Stimulated activated memory B cell treated with anti-CD40 and anti-IgM and Interleukin-4, amounts not matched to agents 10 μg/mL and 1 μg/mL and 100 μg/mL, for 72 hours (primary cell): Measurements from ENCODE around the gene MACF1.
A peak's percentile ranks its signal among the peaks of the same experiment; 100 is the strongest.

Source experiments
- ATAC-seq: fragments of 150-1000 bp; cut with Tn5 transposase; 2 replicates; pipeline ENCODE4 v1.10.0; 2021
- H3K27ac Mint-ChIP-seq: one replicate; pipeline ENCODE4 v1.8.0; 2022; ENCODE audit warnings: mild to moderate bottlenecking, mixed read lengths
- H3K27me3 Mint-ChIP-seq: one replicate; pipeline ENCODE4 v1.8.0; 2022; ENCODE audit warnings: mixed read lengths
- H3K36me3 Mint-ChIP-seq: one replicate; pipeline ENCODE4 v1.8.0; 2022; ENCODE audit warnings: mixed read lengths
- H3K4me1 Mint-ChIP-seq: one replicate; pipeline ENCODE4 v1.8.0; 2022; ENCODE audit warnings: mixed read lengths
- H3K4me3 Mint-ChIP-seq: one replicate; pipeline ENCODE4 v1.8.0; 2022; ENCODE audit warnings: mild to moderate bottlenecking, moderate library complexity, mixed read lengths
- H3K9me3 Mint-ChIP-seq: one replicate; pipeline ENCODE4 v1.8.0; 2022; ENCODE audit warnings: mixed read lengths

The MACF1 gene

GRCh38 chr1:39282537-39283216, 78.2 kb downstream of the MACF1 start:
- peak overlapping the region; percentile 13 for H3K27ac Mint-ChIP-seq
- no peaks in the 10 kb centered on the region for H3K27me3 Mint-ChIP-seq
- ATAC-seq, result no peak

GRCh38 chr1:39283858-39284257, 79.4 kb downstream of the MACF1 start:
- ATAC-seq, result no peak
- Mint-ChIP-seq H3K4me3 (no peak overlapping the region), H3K27me3 (no peaks in the 10 kb centered on the region), H3K36me3 (peaks cover 58% of the 10 kb centered on the region), H3K4me1 (no peaks in the 10 kb centered on the region), H3K27ac (no peak overlapping the region), H3K9me3 (no peaks in the 10 kb centered on the region)

More at GRCh38 chr1:39282537-39283216, 78.2 kb downstream of the MACF1 start:
- Mint-ChIP-seq H3K4me3 (no peak overlapping the region), H3K36me3 (peaks cover 51% of the 10 kb centered on the region), H3K9me3 (no peaks in the 10 kb centered on the region), H3K4me1 (peaks cover 4% of the 10 kb centered on the region)

- ATAC-seq, result no peak
- Mint-ChIP-seq H3K27ac (no peak overlapping the region), H3K36me3 (peaks cover 82% of the 10 kb centered on the region), H3K4me3 (no peak overlapping the region), H3K9me3 (no peaks in the 10 kb centered on the region), H3K4me1 (no peaks in the 10 kb centered on the region), H3K27me3 (no peaks in the 10 kb centered on the region)
Observed at GRCh38 chr1:39287541-39287940, 83.0 kb downstream of the MACF1 start.

GRCh38 chr1:39288735-39289465, 84.4 kb downstream of the MACF1 start:
- Mint-ChIP-seq H3K27me3 (no peaks in the 10 kb centered on the region), H3K9me3 (no peaks in the 10 kb centered on the region), H3K27ac (no peak overlapping the region), H3K4me3 (no peak overlapping the region), H3K4me1 (no peaks in the 10 kb centered on the region), H3K36me3 (peaks cover 83% of the 10 kb centered on the region)
- no peak for ATAC-seq

GRCh38 chr1:39292401-39292800, 87.9 kb downstream of the MACF1 start:
- Mint-ChIP-seq H3K27me3 (no peaks in the 10 kb centered on the region), H3K4me3 (no peak overlapping the region), H3K4me1 (no peaks in the 10 kb centered on the region), H3K9me3 (no peaks in the 10 kb centered on the region), H3K36me3 (peaks cover 86% of the 10 kb centered on the region), H3K27ac (no peak overlapping the region)
- no peak for ATAC-seq

GRCh38 chr1:39293375-39294070, 89.0 kb downstream of the MACF1 start:
- no peaks in the 10 kb centered on the region for H3K27me3 Mint-ChIP-seq
- H3K4me1 Mint-ChIP-seq, result no peaks in the 10 kb centered on the region
- H3K4me3 Mint-ChIP-seq, result no peak overlapping the region
- no peaks in the 10 kb centered on the region for H3K9me3 Mint-ChIP-seq
- no peak for ATAC-seq
- no peak overlapping the region for H3K27ac Mint-ChIP-seq
- H3K36me3 Mint-ChIP-seq, result peaks cover 86% of the 10 kb centered on the region

- H3K27me3 Mint-ChIP-seq, result no peaks in the 10 kb centered on the region
- no peak for ATAC-seq
- H3K9me3 Mint-ChIP-seq, result no peaks in the 10 kb centered on the region
- H3K27ac Mint-ChIP-seq, result peak overlapping the region; percentile 2
- H3K4me1 Mint-ChIP-seq, result no peaks in the 10 kb centered on the region
- peaks cover 86% of the 10 kb centered on the region for H3K36me3 Mint-ChIP-seq
- no peak overlapping the region for H3K4me3 Mint-ChIP-seq
Observed at GRCh38 chr1:39294531-39294930, 90.0 kb downstream of the MACF1 start.

GRCh38 chr1:39295901-39296300, 91.4 kb downstream of the MACF1 start:
- peak overlapping the region; percentile 2 for H3K27ac Mint-ChIP-seq
- ATAC-seq, result no peak
- no peak overlapping the region for H3K4me3 Mint-ChIP-seq
- H3K36me3 Mint-ChIP-seq, result peaks cover 90% of the 10 kb centered on the region
- no peaks in the 10 kb centered on the region for H3K4me1 Mint-ChIP-seq
- no peaks in the 10 kb centered on the region for H3K9me3 Mint-ChIP-seq
- no peaks in the 10 kb centered on the region for H3K27me3 Mint-ChIP-seq

GRCh38 chr1:39297551-39297950, 93.1 kb downstream of the MACF1 start:
- Mint-ChIP-seq H3K27me3 (no peaks in the 10 kb centered on the region), H3K27ac (no peak overlapping the region), H3K9me3 (no peaks in the 10 kb centered on the region), H3K4me1 (no peaks in the 10 kb centered on the region), H3K36me3 (peaks cover 86% of the 10 kb centered on the region), H3K4me3 (no peak overlapping the region)
- no peak for ATAC-seq

GRCh38 chr1:39301606-39302005, 97.1 kb downstream of the MACF1 start:
- H3K4me1 Mint-ChIP-seq, result peaks cover 7% of the 10 kb centered on the region
- H3K36me3 Mint-ChIP-seq, result peaks cover 70% of the 10 kb centered on the region
- no peak overlapping the region for H3K27ac Mint-ChIP-seq
- no peak overlapping the region for H3K4me3 Mint-ChIP-seq
- H3K27me3 Mint-ChIP-seq, result no peaks in the 10 kb centered on the region
- H3K9me3 Mint-ChIP-seq, result no peaks in the 10 kb centered on the region
- ATAC-seq, result no peak

GRCh38 chr1:39305555-39305954, 101.1 kb downstream of the MACF1 start:
- Mint-ChIP-seq H3K27ac (no peak overlapping the region), H3K36me3 (peaks cover 61% of the 10 kb centered on the region)
- ATAC-seq, result no peak

GRCh38 chr1:39310015-39310414, 105.5 kb downstream of the MACF1 start:
- Mint-ChIP-seq H3K9me3 (no peaks in the 10 kb centered on the region), H3K4me1 (peaks cover 7% of the 10 kb centered on the region), H3K27me3 (no peaks in the 10 kb centered on the region), H3K36me3 (peaks cover 69% of the 10 kb centered on the region), H3K4me3 (no peak overlapping the region), H3K27ac (no peak overlapping the region)
- ATAC-seq, result no peak

More at GRCh38 chr1:39305555-39305954, 101.1 kb downstream of the MACF1 start:
- Mint-ChIP-seq H3K27me3 (no peaks in the 10 kb centered on the region), H3K4me3 (no peak overlapping the region), H3K4me1 (peaks cover 7% of the 10 kb centered on the region), H3K9me3 (no peaks in the 10 kb centered on the region)

- Mint-ChIP-seq H3K4me3 (no peak overlapping the region), H3K27me3 (no peaks in the 10 kb centered on the region), H3K9me3 (no peaks in the 10 kb centered on the region), H3K36me3 (peaks cover 71% of the 10 kb centered on the region), H3K4me1 (peaks cover 3% of the 10 kb centered on the region), H3K27ac (no peak overlapping the region)
- no peak for ATAC-seq
Observed at GRCh38 chr1:39310691-39311090, 106.2 kb downstream of the MACF1 start.

GRCh38 chr1:39317111-39317510, 112.6 kb downstream of the MACF1 start:
- H3K36me3 Mint-ChIP-seq, result peaks cover 81% of the 10 kb centered on the region
- H3K27me3 Mint-ChIP-seq, result no peaks in the 10 kb centered on the region
- no peak for ATAC-seq
- H3K4me1 Mint-ChIP-seq, result peaks cover 6% of the 10 kb centered on the region
- no peak overlapping the region for H3K27ac Mint-ChIP-seq
- no peaks in the 10 kb centered on the region for H3K9me3 Mint-ChIP-seq
- H3K4me3 Mint-ChIP-seq, result no peak overlapping the region

GRCh38 chr1:39317910-39318633, 113.6 kb downstream of the MACF1 start:
- H3K27me3 Mint-ChIP-seq, result no peaks in the 10 kb centered on the region
- H3K4me1 Mint-ChIP-seq, result peaks cover 6% of the 10 kb centered on the region
- H3K27ac Mint-ChIP-seq, result no peak overlapping the region
- no peak for ATAC-seq
- no peak overlapping the region for H3K4me3 Mint-ChIP-seq
- H3K36me3 Mint-ChIP-seq, result peaks cover 77% of the 10 kb centered on the region
- no peaks in the 10 kb centered on the region for H3K9me3 Mint-ChIP-seq
